ENCODE measurements around the gene CD200. TPM values are rescaled to one million over a fixed set of nuclear protein-coding genes. Genes with fewer than 3 reads are reported as not detected.

Gene CD200
- total RNA-seq, 1 experiment from 2014 or later, result not detected

DNA sequence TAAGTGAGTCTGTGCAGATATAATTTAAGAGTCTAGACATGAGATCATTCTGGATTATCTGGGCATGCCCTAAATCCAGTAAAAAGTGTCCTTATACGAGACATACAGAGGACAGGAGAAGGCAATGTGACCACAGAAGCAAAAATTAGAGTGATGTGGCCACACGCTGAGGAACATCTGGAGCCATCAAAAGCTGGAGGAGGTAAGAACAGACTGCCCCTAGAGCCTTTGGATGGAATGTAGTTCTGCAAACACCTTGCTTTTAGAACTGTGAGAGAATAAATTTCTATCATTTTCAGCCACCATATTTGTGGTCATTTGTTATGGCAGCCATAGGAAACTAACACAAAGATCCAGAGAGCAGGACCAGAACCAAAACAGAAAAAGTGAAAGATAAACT, 41.0 kb downstream of the CD200 start:
- Histone ChIP-seq H3K79me2 (ENCODE audit: low read length) (no peaks in the 10 kb centered on the region), H3K9me2 (replicated peaks; ENCODE audit: low read length) (no peaks in the 10 kb centered on the region), H3K9ac (ENCODE audit: low read length) (no peak overlapping the region), H3K9me3 (ENCODE audit: low read length) (no peaks in the 10 kb centered on the region), H3K4me3 (ENCODE audit: low read length) (no peak overlapping the region), H3K4me1 (ENCODE audit: insufficient read depth, low read length) (no peaks in the 10 kb centered on the region), H3K27ac (ENCODE audit: low read length) (no peak overlapping the region), H3F3A (ENCODE audit: low read length, unreplicated experiment) (no peaks in the 10 kb centered on the region), H4K20me1 (ENCODE audit: low read length) (no peaks in the 10 kb centered on the region), H3K36me3 (ENCODE audit: low read depth, low read length) (no peaks in the 10 kb centered on the region), H3K27me3 (ENCODE audit: low read length) (peaks cover 50% of the 10 kb centered on the region), H2AFZ (ENCODE audit: low read length) (no peak overlapping the region), H3K4me2 (ENCODE audit: low read length) (no peak overlapping the region)
- no peak for ATAC-seq
- CTCF ChIA-PET, result no interaction called here
- no peak for DNase-seq
- TF ChIP-seq, protein P1, sequence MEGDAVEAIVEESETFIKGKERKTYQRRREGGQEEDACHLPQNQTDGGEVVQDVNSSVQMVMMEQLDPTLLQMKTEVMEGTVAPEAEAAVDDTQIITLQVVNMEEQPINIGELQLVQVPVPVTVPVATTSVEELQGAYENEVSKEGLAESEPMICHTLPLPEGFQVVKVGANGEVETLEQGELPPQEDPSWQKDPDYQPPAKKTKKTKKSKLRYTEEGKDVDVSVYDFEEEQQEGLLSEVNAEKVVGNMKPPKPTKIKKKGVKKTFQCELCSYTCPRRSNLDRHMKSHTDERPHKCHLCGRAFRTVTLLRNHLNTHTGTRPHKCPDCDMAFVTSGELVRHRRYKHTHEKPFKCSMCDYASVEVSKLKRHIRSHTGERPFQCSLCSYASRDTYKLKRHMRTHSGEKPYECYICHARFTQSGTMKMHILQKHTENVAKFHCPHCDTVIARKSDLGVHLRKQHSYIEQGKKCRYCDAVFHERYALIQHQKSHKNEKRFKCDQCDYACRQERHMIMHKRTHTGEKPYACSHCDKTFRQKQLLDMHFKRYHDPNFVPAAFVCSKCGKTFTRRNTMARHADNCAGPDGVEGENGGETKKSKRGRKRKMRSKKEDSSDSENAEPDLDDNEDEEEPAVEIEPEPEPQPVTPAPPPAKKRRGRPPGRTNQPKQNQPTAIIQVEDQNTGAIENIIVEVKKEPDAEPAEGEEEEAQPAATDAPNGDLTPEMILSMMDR (conservative IDR thresholded peaks at IDR 0.05; ENCODE audit: low read depth, low read length), result no peak
- TF ChIP-seq EZH2phosphoT487 (IDR thresholded peaks at IDR 0.05; ENCODE audit: borderline replicate concordance, low read length) (no peak), EZH2 (IDR thresholded peaks at IDR 0.05; ENCODE audit: low read length, unreplicated experiment) (no peak)
- intact Hi-C loops (cut with micrococcal nuclease), result no loop called here
- no TSS peak for BruUV-seq (replicated peaks)
- POLR2A ChIA-PET (ENCODE audit: unreplicated experiment), result no interaction called here

DNA sequence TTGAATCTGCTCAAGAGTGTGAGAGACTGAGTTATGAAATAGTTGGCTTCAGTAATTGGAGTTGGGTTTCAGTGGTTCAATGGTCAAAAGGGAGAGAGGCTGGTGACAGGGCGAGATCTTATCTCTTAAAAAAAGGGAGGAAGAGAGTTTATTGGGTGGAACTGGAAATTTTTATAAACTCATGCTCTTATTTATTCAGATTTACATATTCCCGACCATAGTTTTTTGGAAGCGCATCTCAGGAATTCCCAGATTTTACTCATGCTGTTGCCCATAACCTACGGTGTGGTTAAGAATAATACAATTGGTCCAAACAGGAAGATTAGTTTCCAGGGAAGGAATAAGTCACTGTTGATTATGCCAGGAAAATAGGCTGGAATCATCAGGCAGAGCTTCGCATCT, 41.4 kb downstream of the CD200 start:
- H3K9ac ChIP-seq (ENCODE audit: low read length), result no peak overlapping the region
- no peaks in the 10 kb centered on the region for H3K9me3 ChIP-seq (ENCODE audit: low read length)
- no peak for ATAC-seq
- no peaks in the 10 kb centered on the region for H3K9me2 ChIP-seq (replicated peaks; ENCODE audit: low read length)
- TF ChIP-seq EZH2 (IDR thresholded peaks at IDR 0.05; ENCODE audit: low read length, unreplicated experiment) (no peak), EZH2phosphoT487 (IDR thresholded peaks at IDR 0.05; ENCODE audit: borderline replicate concordance, low read length) (no peak)
- TF ChIP-seq, protein P1 (conservative IDR thresholded peaks at IDR 0.05; ENCODE audit: low read depth, low read length), result no peak
- no TSS peak for BruUV-seq (replicated peaks)
- H3K36me3 ChIP-seq (ENCODE audit: low read depth, low read length), result no peaks in the 10 kb centered on the region
- H3K4me3 ChIP-seq (ENCODE audit: low read length), result no peak overlapping the region
- H3K79me2 ChIP-seq (ENCODE audit: low read length), result no peaks in the 10 kb centered on the region
- no peak overlapping the region for H2AFZ ChIP-seq (ENCODE audit: low read length)
- DNase-seq, result no peak
- H3K4me2 ChIP-seq (ENCODE audit: low read length), result no peak overlapping the region
- ChIA-PET CTCF (no interaction called here), POLR2A (ENCODE audit: unreplicated experiment) (no interaction called here)
- intact Hi-C loops (cut with micrococcal nuclease), result no loop called here
- H3F3A ChIP-seq (ENCODE audit: low read length, unreplicated experiment), result no peaks in the 10 kb centered on the region
- H3K4me1 ChIP-seq (ENCODE audit: insufficient read depth, low read length), result no peaks in the 10 kb centered on the region
- H3K27ac ChIP-seq (ENCODE audit: low read length), result no peak overlapping the region
- no peaks in the 10 kb centered on the region for H4K20me1 ChIP-seq (ENCODE audit: low read length)
- peaks cover 47% of the 10 kb centered on the region for H3K27me3 ChIP-seq (ENCODE audit: low read length)

DNA sequence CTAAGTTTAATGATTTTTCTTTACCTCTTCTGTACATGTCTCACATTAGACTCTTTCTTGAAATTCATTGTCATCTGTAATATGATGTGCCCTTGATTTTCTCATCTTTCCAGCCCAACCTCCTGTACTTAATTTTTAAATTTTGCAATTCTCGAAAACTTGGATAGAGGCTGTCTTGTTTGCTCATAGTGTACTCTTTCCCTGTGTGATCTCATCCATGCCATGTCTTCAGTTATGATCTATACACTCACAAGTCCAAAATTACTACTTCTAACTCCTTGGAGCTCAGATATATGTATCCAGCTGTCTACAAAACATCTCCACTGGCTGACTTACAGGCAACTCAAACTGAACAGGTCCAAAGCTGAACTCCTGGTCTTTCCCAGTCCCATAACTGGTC, 42.2 kb downstream of the CD200 start:
- H3F3A ChIP-seq (ENCODE audit: low read length, unreplicated experiment), result no peaks in the 10 kb centered on the region
- TF ChIP-seq EZH2 (IDR thresholded peaks at IDR 0.05; ENCODE audit: low read length, unreplicated experiment) (no peak), EZH2phosphoT487 (IDR thresholded peaks at IDR 0.05; ENCODE audit: borderline replicate concordance, low read length) (no peak)
- TF ChIP-seq, protein P1 (conservative IDR thresholded peaks at IDR 0.05; ENCODE audit: low read depth, low read length), result no peak
- peaks cover 47% of the 10 kb centered on the region for H3K27me3 ChIP-seq (ENCODE audit: low read length)
- intact Hi-C loops (cut with micrococcal nuclease), result no loop called here
- no peak overlapping the region for H3K4me3 ChIP-seq (ENCODE audit: low read length)
- no peaks in the 10 kb centered on the region for H3K79me2 ChIP-seq (ENCODE audit: low read length)
- ChIA-PET POLR2A (ENCODE audit: unreplicated experiment) (no interaction called here), CTCF (no interaction called here)
- no peak overlapping the region for H3K9ac ChIP-seq (ENCODE audit: low read length)
- no peak overlapping the region for H2AFZ ChIP-seq (ENCODE audit: low read length)
- no peaks in the 10 kb centered on the region for H3K4me1 ChIP-seq (ENCODE audit: insufficient read depth, low read length)
- DNase-seq (no peak), ATAC-seq (no peak)
- H3K36me3 ChIP-seq (ENCODE audit: low read depth, low read length), result no peaks in the 10 kb centered on the region
- H3K27ac ChIP-seq (ENCODE audit: low read length), result no peak overlapping the region
- no TSS peak for BruUV-seq (replicated peaks)
- no peaks in the 10 kb centered on the region for H3K9me2 ChIP-seq (replicated peaks; ENCODE audit: low read length)
- no peaks in the 10 kb centered on the region for H4K20me1 ChIP-seq (ENCODE audit: low read length)
- H3K9me3 ChIP-seq (ENCODE audit: low read length), result no peaks in the 10 kb centered on the region
- H3K4me2 ChIP-seq (ENCODE audit: low read length), result no peak overlapping the region

Measured in PC-3 (cell line).